HepG2 (cell line): ENCODE measurements around the gene WDR83. TPM values are rescaled to one million over a fixed set of nuclear protein-coding genes. Genes with fewer than 3 reads are reported as not detected.

ENCODE experiments used
- ARHGAP35 ChIP-seq: sonication (generic); formaldehyde crosslinking; IDR thresholded peaks from 2 replicates; pipeline ENCODE4 v1.9.0; 2022; ENCODE audit warnings: mild to moderate bottlenecking, inconsistent platforms, moderate library complexity, missing genetic modification reagents, borderline replicate concordance
- MED13 ChIP-seq: sonication (generic); formaldehyde crosslinking; IDR thresholded peaks from 2 replicates; pipeline ENCODE4 v1.5.0; 2020; ENCODE audit warnings: missing genetic modification reagents
- MLLT10 ChIP-seq: sonication (generic); formaldehyde crosslinking; IDR thresholded peaks from 2 replicates; pipeline ENCODE4 v1.4.0; 2020; ENCODE audit warnings: missing genetic modification reagents
- MXD4 ChIP-seq: IDR thresholded peaks from 2 replicates; pipeline ENCODE4 v1.6.1; 2016; ENCODE audit warnings: mild to moderate bottlenecking, missing biosample characterization, missing genetic modification reagents
- PAX8 ChIP-seq: sonication (generic); formaldehyde crosslinking; IDR thresholded peaks from 2 replicates; pipeline ENCODE4 v1.8.0; 2022; ENCODE audit warnings: mild to moderate bottlenecking, missing genetic modification reagents, borderline replicate concordance
- POLR2AphosphoS5 ChIP-seq: IDR thresholded peaks from 2 replicates; pipeline ENCODE4 v1.6.1; 2012; ENCODE audit warnings: low read depth, low read length
- RXRB ChIP-seq: IDR thresholded peaks from 2 replicates; pipeline ENCODE4 v1.6.1; 2016; ENCODE audit warnings: borderline replicate concordance, missing genetic modification reagents, missing compliant biosample characterization
- SCMH1 ChIP-seq: sonication (generic); formaldehyde crosslinking; IDR thresholded peaks from 2 replicates; pipeline ENCODE4 v1.9.0; 2021; ENCODE audit warnings: missing genetic modification reagents, mild to moderate bottlenecking, borderline replicate concordance
- SIX4 ChIP-seq: sonication (generic); formaldehyde crosslinking; IDR thresholded peaks from 2 replicates; pipeline ENCODE4 v1.4.0; 2020; ENCODE audit warnings: missing genetic modification reagents
- TBL1XR1 ChIP-seq: fragments of 150-350 bp; IDR thresholded peaks from 2 replicates; pipeline ENCODE4 v1.6.1; 2014; ENCODE audit warnings: borderline replicate concordance, low read length; ENCODE audit not compliant: partially characterized antibody
- ZBTB20 ChIP-seq: sonication (generic); formaldehyde crosslinking; IDR thresholded peaks from 2 replicates; pipeline ENCODE4 v1.8.1; 2023; ENCODE audit warnings: missing genetic modification reagents, low read depth, mild to moderate bottlenecking, borderline replicate concordance
- ZBTB38 ChIP-seq: sonication (generic); formaldehyde crosslinking; IDR thresholded peaks from 2 replicates; pipeline ENCODE4 v1.5.1; 2020; ENCODE audit warnings: mild to moderate bottlenecking, missing genetic modification reagents
- ZNF230 ChIP-seq: sonication (generic); formaldehyde crosslinking; IDR thresholded peaks from 2 replicates; pipeline ENCODE4 v1.4.0; 2020; ENCODE audit warnings: mild to moderate bottlenecking, missing genetic modification reagents
- ZNF274 ChIP-seq: sonication (generic); formaldehyde crosslinking; IDR thresholded peaks from 2 replicates; pipeline ENCODE4 v1.5.1; 2020; ENCODE audit warnings: mild to moderate bottlenecking, missing genetic modification reagents
- ZNF335 ChIP-seq: sonication (generic); formaldehyde crosslinking; IDR thresholded peaks from 2 replicates; pipeline ENCODE4 v1.4.0; 2020; ENCODE audit warnings: missing genetic modification reagents
- ZNF547 ChIP-seq: sonication (generic); formaldehyde crosslinking; IDR thresholded peaks from 2 replicates; pipeline ENCODE4 v1.5.1; 2020; ENCODE audit warnings: mild to moderate bottlenecking, missing genetic modification reagents
- ZNF549 ChIP-seq: sonication (generic); formaldehyde crosslinking; IDR thresholded peaks from 2 replicates; pipeline ENCODE4 v1.5.0; 2020; ENCODE audit warnings: missing genetic modification reagents
- ZNF572 ChIP-seq: sonication (generic); formaldehyde crosslinking; IDR thresholded peaks from 2 replicates; pipeline ENCODE4 v1.5.1; 2020; ENCODE audit warnings: mild to moderate bottlenecking, missing genetic modification reagents
- ZNF761 ChIP-seq: sonication (generic); formaldehyde crosslinking; conservative IDR thresholded peaks from 2 replicates; pipeline ENCODE4 v1.4.0; 2020; ENCODE audit warnings: mild to moderate bottlenecking, missing genetic modification reagents
- ZNF878 ChIP-seq: sonication (generic); formaldehyde crosslinking; IDR thresholded peaks from 2 replicates; pipeline ENCODE4 v1.8.1; 2023; ENCODE audit warnings: mild to moderate bottlenecking, missing genetic modification reagents, moderate library complexity
- ZZZ3 ChIP-seq: sonication (generic); formaldehyde crosslinking; IDR thresholded peaks from 2 replicates; pipeline ENCODE4 v1.4.0; 2020; ENCODE audit warnings: missing genetic modification reagents, mild to moderate bottlenecking, borderline replicate concordance
- polyA plus RNA-seq, 8 experiments: library from polyadenylated mRNA; depleted of rRNA in 3 of 8; stranded (reverse) in 7 of 8; unstranded in 1 of 8; fragments of >200 nt; fragmentation: Illumina TruSeq in 4 of 8; extraction: Trizol in 4 of 8; gene quantifications; 2 replicates each; pipeline versions ENCODE4 v1.2.1 to v1.2.3, GENCODE V29; 2011 to 2016; ENCODE audit warnings: low read depth in 4 of 8, missing spikeins in 1 of 8, mixed read lengths in 1 of 8; ENCODE audit not compliant: insufficient read depth in 1 of 8
- total RNA-seq, 5 experiments: library from RNA; depleted of rRNA; stranded (reverse); fragments of >200 nt; fragmentation: Illumina TruSeq; extraction: Trizol; gene quantifications; 2 replicates each; pipeline ENCODE4 v1.2.3, GENCODE V29; 2016; ENCODE audit warnings: low read depth in 1 of 5
- TF ChIP-seq, protein P1 (sequence below): sonication (generic); formaldehyde crosslinking; IDR thresholded peaks from 2 replicates; pipeline ENCODE4; 2020; ENCODE audit warnings: missing genetic modification reagents, mild to moderate bottlenecking, borderline replicate concordance
- TF ChIP-seq, protein P2 (sequence below): sonication (generic); formaldehyde crosslinking; IDR thresholded peaks from 2 replicates; pipeline ENCODE4 v1.5.0; 2020; ENCODE audit warnings: mild to moderate bottlenecking, missing genetic modification reagents
- TF ChIP-seq, protein P3 (sequence below): sonication (generic); formaldehyde crosslinking; IDR thresholded peaks from 2 replicates; pipeline ENCODE4 v1.5.0; 2020; ENCODE audit warnings: mild to moderate bottlenecking, missing genetic modification reagents
- TF ChIP-seq, protein P4 (sequence below): IDR thresholded peaks from 2 replicates; pipeline ENCODE4 v1.6.1; 2016

Gene WDR83
- total and polyA plus RNA-seq, 2 of the 13 experiments (the other 11 are each of a cell fraction or from before 2014, with no cell fraction given): 4.5 to 10.7 TPM

DNA sequence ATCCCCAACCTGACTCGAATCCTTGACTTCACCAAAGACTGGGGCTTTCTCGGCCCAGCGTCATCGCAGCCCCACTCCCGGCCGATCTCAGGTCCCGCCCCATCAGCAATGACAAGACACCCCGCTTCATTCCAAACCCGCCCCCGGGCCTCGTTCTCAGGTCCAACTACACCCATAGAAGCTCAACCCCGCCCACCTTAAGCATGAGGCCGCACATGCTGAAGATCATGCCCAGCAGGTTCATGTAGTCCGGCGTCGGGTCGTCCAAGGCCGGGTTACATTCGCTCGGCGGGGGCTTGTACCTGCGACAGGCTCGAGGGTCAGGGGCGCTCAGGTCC lies 2.3 kb downstream of the WDR83 start (continued):
- TF ChIP-seq ZNF761: 0 out of 2 replicates have a peak, but pooled peaks have one; percentile 25
- no peak for TF ChIP-seq ZNF335 (CRISPR knock-in tag)
- TF ChIP-seq SIX4: no peak
- TF ChIP-seq ZNF572: no peak
- TF ChIP-seq, protein P1, sequence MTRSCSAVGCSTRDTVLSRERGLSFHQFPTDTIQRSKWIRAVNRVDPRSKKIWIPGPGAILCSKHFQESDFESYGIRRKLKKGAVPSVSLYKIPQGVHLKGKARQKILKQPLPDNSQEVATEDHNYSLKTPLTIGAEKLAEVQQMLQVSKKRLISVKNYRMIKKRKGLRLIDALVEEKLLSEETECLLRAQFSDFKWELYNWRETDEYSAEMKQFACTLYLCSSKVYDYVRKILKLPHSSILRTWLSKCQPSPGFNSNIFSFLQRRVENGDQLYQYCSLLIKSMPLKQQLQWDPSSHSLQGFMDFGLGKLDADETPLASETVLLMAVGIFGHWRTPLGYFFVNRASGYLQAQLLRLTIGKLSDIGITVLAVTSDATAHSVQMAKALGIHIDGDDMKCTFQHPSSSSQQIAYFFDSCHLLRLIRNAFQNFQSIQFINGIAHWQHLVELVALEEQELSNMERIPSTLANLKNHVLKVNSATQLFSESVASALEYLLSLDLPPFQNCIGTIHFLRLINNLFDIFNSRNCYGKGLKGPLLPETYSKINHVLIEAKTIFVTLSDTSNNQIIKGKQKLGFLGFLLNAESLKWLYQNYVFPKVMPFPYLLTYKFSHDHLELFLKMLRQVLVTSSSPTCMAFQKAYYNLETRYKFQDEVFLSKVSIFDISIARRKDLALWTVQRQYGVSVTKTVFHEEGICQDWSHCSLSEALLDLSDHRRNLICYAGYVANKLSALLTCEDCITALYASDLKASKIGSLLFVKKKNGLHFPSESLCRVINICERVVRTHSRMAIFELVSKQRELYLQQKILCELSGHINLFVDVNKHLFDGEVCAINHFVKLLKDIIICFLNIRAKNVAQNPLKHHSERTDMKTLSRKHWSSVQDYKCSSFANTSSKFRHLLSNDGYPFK (CRISPR knock-in tag): no peak
- TF ChIP-seq ZBTB38 (CRISPR knock-in tag): no peak
- no peak for TF ChIP-seq ARHGAP35
- no peak for TF ChIP-seq MXD4 (CRISPR knock-in tag)
- no peak for TF ChIP-seq ZNF549
- no peak for TF ChIP-seq SCMH1 (CRISPR knock-in tag)
- TF ChIP-seq, protein P2, sequence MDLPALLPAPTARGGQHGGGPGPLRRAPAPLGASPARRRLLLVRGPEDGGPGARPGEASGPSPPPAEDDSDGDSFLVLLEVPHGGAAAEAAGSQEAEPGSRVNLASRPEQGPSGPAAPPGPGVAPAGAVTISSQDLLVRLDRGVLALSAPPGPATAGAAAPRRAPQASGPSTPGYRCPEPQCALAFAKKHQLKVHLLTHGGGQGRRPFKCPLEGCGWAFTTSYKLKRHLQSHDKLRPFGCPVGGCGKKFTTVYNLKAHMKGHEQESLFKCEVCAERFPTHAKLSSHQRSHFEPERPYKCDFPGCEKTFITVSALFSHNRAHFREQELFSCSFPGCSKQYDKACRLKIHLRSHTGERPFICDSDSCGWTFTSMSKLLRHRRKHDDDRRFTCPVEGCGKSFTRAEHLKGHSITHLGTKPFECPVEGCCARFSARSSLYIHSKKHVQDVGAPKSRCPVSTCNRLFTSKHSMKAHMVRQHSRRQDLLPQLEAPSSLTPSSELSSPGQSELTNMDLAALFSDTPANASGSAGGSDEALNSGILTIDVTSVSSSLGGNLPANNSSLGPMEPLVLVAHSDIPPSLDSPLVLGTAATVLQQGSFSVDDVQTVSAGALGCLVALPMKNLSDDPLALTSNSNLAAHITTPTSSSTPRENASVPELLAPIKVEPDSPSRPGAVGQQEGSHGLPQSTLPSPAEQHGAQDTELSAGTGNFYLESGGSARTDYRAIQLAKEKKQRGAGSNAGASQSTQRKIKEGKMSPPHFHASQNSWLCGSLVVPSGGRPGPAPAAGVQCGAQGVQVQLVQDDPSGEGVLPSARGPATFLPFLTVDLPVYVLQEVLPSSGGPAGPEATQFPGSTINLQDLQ (CRISPR knock-in tag): no peak
- TF ChIP-seq ZNF547 (CRISPR knock-in tag): peak; percentile 5; the same call in 1 of the 2 replicates
- TF ChIP-seq, protein P3, sequence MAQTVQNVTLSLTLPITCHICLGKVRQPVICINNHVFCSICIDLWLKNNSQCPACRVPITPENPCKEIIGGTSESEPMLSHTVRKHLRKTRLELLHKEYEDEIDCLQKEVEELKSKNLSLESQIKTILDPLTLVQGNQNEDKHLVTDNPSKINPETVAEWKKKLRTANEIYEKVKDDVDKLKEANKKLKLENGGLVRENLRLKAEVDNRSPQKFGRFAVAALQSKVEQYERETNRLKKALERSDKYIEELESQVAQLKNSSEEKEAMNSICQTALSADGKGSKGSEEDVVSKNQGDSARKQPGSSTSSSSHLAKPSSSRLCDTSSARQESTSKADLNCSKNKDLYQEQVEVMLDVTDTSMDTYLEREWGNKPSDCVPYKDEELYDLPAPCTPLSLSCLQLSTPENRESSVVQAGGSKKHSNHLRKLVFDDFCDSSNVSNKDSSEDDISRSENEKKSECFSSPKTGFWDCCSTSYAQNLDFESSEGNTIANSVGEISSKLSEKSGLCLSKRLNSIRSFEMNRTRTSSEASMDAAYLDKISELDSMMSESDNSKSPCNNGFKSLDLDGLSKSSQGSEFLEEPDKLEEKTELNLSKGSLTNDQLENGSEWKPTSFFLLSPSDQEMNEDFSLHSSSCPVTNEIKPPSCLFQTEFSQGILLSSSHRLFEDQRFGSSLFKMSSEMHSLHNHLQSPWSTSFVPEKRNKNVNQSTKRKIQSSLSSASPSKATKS (CRISPR knock-in tag): no peak
- no peak for TF ChIP-seq ZNF878 (CRISPR knock-in tag)
- no peak for TF ChIP-seq POLR2AphosphoS5
- TF ChIP-seq MLLT10 (CRISPR knock-in tag): no peak
- TF ChIP-seq PAX8: no peak
- TF ChIP-seq, protein P4, sequence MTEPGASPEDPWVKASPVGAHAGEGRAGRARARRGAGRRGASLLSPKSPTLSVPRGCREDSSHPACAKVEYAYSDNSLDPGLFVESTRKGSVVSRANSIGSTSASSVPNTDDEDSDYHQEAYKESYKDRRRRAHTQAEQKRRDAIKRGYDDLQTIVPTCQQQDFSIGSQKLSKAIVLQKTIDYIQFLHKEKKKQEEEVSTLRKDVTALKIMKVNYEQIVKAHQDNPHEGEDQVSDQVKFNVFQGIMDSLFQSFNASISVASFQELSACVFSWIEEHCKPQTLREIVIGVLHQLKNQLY (CRISPR knock-in tag): no peak
- TF ChIP-seq ZZZ3 (CRISPR knock-in tag): no peak
- TF ChIP-seq RXRB: no peak
- TF ChIP-seq ZBTB20 (CRISPR knock-in tag): no peak
- no peak for TF ChIP-seq ZNF230 (CRISPR knock-in tag)
- TF ChIP-seq ZNF274 (CRISPR knock-in tag): peak; percentile 38; the same call in 1 of the 2 replicates
- no peak for TF ChIP-seq MED13 (CRISPR knock-in tag)
- no peak for TF ChIP-seq TBL1XR1
